Type B pancreatic cell (in vitro differentiated cells): Measurements from ENCODE around the gene FOXR1. TPM values are rescaled to one million over a fixed set of nuclear protein-coding genes. Genes with fewer than 3 reads are reported as not detected.

ENCODE experiments used
- DNase-seq: peaks from one replicate; pipeline ENCODE4 v3.0.0; 2021; ENCODE audit warnings: mixed read lengths; ENCODE audit not compliant: unreplicated experiment; ENCODE audit errors: extremely low spot score
- H3K27ac Mint-ChIP-seq: 2 replicates; pipeline ENCODE4 v1.8.0; 2021; ENCODE audit warnings: mild to moderate bottlenecking, mixed read lengths
- H3K27me3 Mint-ChIP-seq: 2 replicates; pipeline ENCODE4 v1.8.0; 2021; ENCODE audit warnings: mixed read lengths
- H3K36me3 Mint-ChIP-seq: 2 replicates; pipeline ENCODE4 v1.8.0; 2021; ENCODE audit warnings: mixed read lengths
- H3K4me1 Mint-ChIP-seq: one replicate; pipeline ENCODE4 v1.8.0; 2021; ENCODE audit warnings: mixed read lengths; ENCODE audit not compliant: unreplicated experiment
- H3K4me3 Mint-ChIP-seq: 2 replicates; pipeline ENCODE4 v1.8.0; 2021; ENCODE audit warnings: mild to moderate bottlenecking, mixed read lengths
- H3K9me3 Mint-ChIP-seq: 2 replicates; pipeline ENCODE4 v1.8.0; 2021; ENCODE audit warnings: mixed read lengths
- CTCF ChIP-seq: fragments of 200-600 bp; sonication (generic); conservative IDR thresholded peaks from 2 replicates; pipeline ENCODE4 v1.5.0; 2021; ENCODE audit warnings: antibody characterized with exemption, mild to moderate bottlenecking
- total RNA-seq: library from RNA; stranded (reverse); gene quantifications from 2 replicates; pipeline ENCODE4 v1.2.1, GENCODE V29; 2021; ENCODE audit warnings: low replicate concordance

FOXR1 gene
- total RNA-seq, 1 donor from 2014 or later: not detected

DNA sequence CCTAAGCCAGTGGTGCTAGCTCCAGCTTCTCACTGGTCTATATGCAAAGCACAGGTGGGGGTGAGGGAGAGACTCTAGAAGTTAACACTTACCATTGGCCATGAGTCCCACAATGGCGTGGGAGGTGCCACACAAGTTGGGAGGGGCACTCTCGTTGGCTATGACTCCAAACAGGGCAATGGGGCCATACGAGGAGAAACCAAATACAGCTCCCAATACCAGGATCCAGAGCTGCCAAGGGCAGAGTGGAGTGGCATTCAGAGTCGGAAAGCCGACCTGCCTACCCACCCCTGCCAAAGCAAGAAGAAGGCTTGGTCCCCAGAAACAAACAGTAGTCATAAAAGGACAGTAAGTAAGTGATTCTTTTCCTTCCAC is 53.5 kb downstream of the FOXR1 start:
- peak overlapping the region; percentile 35 for H3K4me3 Mint-ChIP-seq
- peaks cover 19% of the 10 kb centered on the region for H3K36me3 Mint-ChIP-seq

DNA sequence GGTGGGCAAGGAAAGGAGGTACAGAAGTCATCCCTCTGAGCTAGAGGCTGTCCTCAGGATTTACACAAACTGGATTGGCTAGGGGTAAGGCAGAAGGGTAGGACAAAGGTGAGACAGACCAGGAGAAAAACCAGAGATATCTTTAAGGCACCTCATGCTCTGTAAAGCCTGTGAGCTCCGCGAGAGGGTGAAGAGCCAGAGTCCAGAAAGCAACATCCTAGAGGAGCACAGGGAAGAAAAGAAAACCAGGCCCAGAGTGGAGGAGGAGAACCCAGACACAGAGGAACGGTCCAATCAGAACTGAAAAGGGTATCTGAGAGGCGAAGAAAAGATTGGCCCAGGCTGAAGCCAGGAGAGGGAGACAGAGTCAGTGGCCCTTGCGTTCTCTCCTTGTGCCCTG is 54.0 kb downstream of the FOXR1 start:
- Mint-ChIP-seq H3K36me3 (peaks cover 17% of the 10 kb centered on the region), H3K4me3 (peak overlapping the region; percentile 35), H3K27ac (peak overlapping the region; percentile 24), H3K9me3 (no peaks in the 10 kb centered on the region), H3K4me1 (peaks cover 21% of the 10 kb centered on the region), H3K27me3 (no peaks in the 10 kb centered on the region)
- no peak for TF ChIP-seq CTCF
- no peak for DNase-seq

More for the DNA sequence above, 53.5 kb downstream of the FOXR1 start:
- no peak for TF ChIP-seq CTCF
- Mint-ChIP-seq H3K27ac (peak overlapping the region; percentile 24), H3K27me3 (no peaks in the 10 kb centered on the region), H3K4me1 (peaks cover 22% of the 10 kb centered on the region), H3K9me3 (no peaks in the 10 kb centered on the region)
- DNase-seq: no peak

DNA sequence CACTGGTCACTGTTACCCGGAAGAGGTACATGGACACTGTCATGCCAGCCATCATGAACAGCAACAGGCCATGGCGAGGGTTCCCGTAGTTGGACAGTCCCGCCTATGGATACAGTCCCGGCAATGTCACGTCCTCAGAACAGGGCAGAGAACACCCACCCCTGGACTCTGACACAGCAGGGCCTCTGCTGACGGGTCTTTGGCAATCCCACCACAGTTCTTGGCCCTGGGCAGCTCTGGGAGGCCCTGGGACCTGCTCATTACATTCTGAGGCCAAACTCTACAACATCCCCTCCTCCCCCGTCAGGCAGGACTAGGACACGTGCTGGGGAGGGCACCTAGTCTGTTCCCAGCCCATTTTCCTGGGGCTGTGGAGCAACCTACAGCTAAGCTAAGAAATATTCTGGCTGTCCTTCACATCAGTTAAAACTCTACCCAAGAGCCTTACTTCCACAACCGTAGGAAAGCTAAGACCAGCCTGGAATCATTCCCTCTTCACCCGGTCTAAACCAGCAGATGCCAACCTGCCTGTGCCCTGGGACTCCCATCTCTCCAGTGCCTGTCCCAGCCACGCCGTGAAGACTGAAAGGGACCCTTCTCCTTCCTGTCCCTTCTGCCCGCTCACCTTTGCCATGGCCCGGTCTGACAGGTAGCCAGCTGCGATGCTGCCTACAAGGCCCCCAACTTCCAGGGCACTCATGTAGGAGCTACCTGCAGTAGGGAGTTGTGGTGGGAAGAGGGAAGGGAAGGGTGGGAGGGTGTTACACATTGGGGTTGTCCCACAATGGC is 54.6 kb downstream of the FOXR1 start:
- peaks cover 17% of the 10 kb centered on the region for H3K36me3 Mint-ChIP-seq
- no peak overlapping the region for H3K4me3 Mint-ChIP-seq
- TF ChIP-seq CTCF: no peak
- no peak overlapping the region for H3K27ac Mint-ChIP-seq
- peaks cover 21% of the 10 kb centered on the region for H3K4me1 Mint-ChIP-seq
- H3K27me3 Mint-ChIP-seq: no peaks in the 10 kb centered on the region
- H3K9me3 Mint-ChIP-seq: no peaks in the 10 kb centered on the region
- DNase-seq: no peak

DNA sequence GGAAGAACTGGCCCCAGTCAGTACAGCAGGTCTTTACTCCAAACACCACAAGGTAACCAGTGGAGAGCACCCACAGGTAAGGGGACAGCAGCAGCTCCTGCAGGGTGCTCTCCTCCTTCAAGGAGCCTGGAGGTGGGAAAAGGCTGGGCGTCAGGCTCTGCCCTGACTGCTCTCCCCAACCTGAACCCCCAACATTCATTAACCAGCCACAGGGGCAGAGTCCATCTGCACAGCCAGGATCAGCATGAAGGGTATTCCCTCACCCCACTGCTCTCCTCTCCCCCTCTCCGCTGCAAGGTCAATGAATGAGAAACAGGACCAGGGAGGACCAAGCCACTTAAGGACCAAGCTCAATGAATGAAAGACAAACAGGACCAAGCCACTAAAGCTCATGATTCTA is 55.4 kb downstream of the FOXR1 start:
- H3K36me3 Mint-ChIP-seq: peaks cover 17% of the 10 kb centered on the region
- H3K27me3 Mint-ChIP-seq: no peaks in the 10 kb centered on the region
- H3K9me3 Mint-ChIP-seq: no peaks in the 10 kb centered on the region
- peak overlapping the region; percentile 50 for H3K4me3 Mint-ChIP-seq
- H3K27ac Mint-ChIP-seq: peak overlapping the region; percentile 20
- peaks cover 21% of the 10 kb centered on the region for H3K4me1 Mint-ChIP-seq
- no peak for DNase-seq
- no peak for TF ChIP-seq CTCF

- no peak for DNase-seq
- Mint-ChIP-seq H3K27me3 (no peaks in the 10 kb centered on the region), H3K9me3 (no peaks in the 10 kb centered on the region), H3K4me1 (peaks cover 21% of the 10 kb centered on the region), H3K27ac (peak overlapping the region; percentile 20), H3K36me3 (peaks cover 17% of the 10 kb centered on the region), H3K4me3 (peak overlapping the region; percentile 93)
- TF ChIP-seq CTCF: no peak
Measured at GRCh38 chr11:119027561-119028345, 56.2 kb downstream of the FOXR1 start.
